ENCODE results near the gene PCP2. TPM values are rescaled to one million over a fixed set of nuclear protein-coding genes. Genes with fewer than 3 reads are reported as not detected.
"Not testable (repeated sequence)": the region's sequence is repeated elsewhere in the genome, so short reads cannot be mapped to it uniquely, and the experiment has no call there.

Gene PCP2
- total RNA-seq, 1 experiment from 2014 or later, result 1.9 TPM

DNA sequence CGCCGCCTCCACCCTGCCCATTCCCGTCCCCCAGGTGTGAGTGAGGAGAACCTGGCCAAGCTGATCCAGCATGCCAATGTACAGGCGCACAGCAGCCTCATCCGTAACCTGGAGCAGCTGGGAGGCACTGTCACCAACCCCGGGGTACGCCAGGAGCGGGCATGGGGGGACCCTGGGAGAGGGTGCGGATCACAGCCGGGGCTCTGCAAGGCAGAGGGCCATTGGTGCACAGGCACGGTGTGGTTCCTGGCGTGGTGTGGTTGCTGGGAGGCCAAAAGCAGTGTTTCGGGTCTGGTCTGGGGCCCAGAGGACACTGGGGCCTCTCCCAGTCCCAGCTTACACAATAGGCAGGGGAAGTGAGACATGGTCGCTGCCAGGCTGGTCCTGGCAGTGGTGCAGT lies 11.6 kb upstream of the PCP2 start:
- no peaks in the 10 kb centered on the region for H3K27me3 Mint-ChIP-seq (ENCODE audit: insufficient read depth, unreplicated experiment)
- no peak overlapping the region for H3K27ac Mint-ChIP-seq (ENCODE audit: unreplicated experiment)
- Histone ChIP-seq H3K36me3 (ENCODE audit: control insufficient read depth, insufficient read depth, low read length) (no peaks in the 10 kb centered on the region; the same call in none of the 2 replicates), H3K9me3 (no peaks in the 10 kb centered on the region), H3K4me1 (no peaks in the 10 kb centered on the region), H3K27me3 (replicated peaks; ENCODE audit: control insufficient read depth, insufficient read depth, low read length) (no peaks in the 10 kb centered on the region), H3K4me3 (ENCODE audit: low read depth, low read length) (no peak overlapping the region)
- intact Hi-C loops (cut with micrococcal nuclease; ENCODE audit: unreplicated experiment), result no loop called here
- peaks cover 9% of the 10 kb centered on the region for H3K36me3 Mint-ChIP-seq (ENCODE audit: insufficient read depth, unreplicated experiment)
- BruUV-seq (replicated peaks), result no TSS peak
- TF ChIP-seq, protein P1, sequence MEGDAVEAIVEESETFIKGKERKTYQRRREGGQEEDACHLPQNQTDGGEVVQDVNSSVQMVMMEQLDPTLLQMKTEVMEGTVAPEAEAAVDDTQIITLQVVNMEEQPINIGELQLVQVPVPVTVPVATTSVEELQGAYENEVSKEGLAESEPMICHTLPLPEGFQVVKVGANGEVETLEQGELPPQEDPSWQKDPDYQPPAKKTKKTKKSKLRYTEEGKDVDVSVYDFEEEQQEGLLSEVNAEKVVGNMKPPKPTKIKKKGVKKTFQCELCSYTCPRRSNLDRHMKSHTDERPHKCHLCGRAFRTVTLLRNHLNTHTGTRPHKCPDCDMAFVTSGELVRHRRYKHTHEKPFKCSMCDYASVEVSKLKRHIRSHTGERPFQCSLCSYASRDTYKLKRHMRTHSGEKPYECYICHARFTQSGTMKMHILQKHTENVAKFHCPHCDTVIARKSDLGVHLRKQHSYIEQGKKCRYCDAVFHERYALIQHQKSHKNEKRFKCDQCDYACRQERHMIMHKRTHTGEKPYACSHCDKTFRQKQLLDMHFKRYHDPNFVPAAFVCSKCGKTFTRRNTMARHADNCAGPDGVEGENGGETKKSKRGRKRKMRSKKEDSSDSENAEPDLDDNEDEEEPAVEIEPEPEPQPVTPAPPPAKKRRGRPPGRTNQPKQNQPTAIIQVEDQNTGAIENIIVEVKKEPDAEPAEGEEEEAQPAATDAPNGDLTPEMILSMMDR (IDR thresholded peaks at IDR 0.05; ENCODE audit: insufficient read depth in 1 of 2, low read depth in 1 of 2, low read length in 1 of 2, severe bottlenecking in 1 of 2, unreplicated experiment in 1 of 2), result no peak
- no peak for DNase-seq
- POLR2A ChIA-PET, result no interaction called here
- peaks cover 2% of the 10 kb centered on the region for H3K9me3 Mint-ChIP-seq (ENCODE audit: unreplicated experiment)
- H3K4me1 Mint-ChIP-seq (ENCODE audit: low read depth, unreplicated experiment), result no peaks in the 10 kb centered on the region
- no peak overlapping the region for H3K4me3 Mint-ChIP-seq (ENCODE audit: unreplicated experiment)
- CTCF ChIA-PET, result interaction anchor here (0.9 kb wide), 1 partner anchor 36 kb away, joined by 5 read pairs; the partner anchor contains the start of gene TRAPPC5

DNA sequence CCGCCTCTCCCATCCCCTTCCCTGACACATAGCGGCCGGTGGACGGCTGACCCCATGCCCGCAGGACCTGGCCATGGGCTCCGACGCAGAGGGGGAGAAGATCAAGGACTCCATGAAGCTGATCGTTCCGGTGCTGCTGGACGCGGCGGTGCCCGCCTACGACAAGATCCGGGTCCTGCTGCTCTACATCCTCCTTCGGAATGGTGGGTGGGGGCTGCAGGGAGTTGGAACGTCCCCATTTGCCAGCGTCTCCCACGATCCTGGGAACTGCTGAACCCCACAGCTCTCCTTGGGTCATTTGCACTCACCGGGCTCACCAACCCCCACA lies 11.0 kb upstream of the PCP2 start:
- Histone ChIP-seq H3K4me1 (no peaks in the 10 kb centered on the region), H3K27me3 (replicated peaks; ENCODE audit: control insufficient read depth, insufficient read depth, low read length) (no peaks in the 10 kb centered on the region), H3K9me3 (no peaks in the 10 kb centered on the region), H3K36me3 (ENCODE audit: control insufficient read depth, insufficient read depth, low read length) (peaks cover 2% of the 10 kb centered on the region), H3K4me3 (ENCODE audit: low read depth, low read length) (no peak overlapping the region)
- no peaks in the 10 kb centered on the region for H3K4me1 Mint-ChIP-seq (ENCODE audit: low read depth, unreplicated experiment)
- no peak overlapping the region for H3K4me3 Mint-ChIP-seq (ENCODE audit: unreplicated experiment)
- H3K27me3 Mint-ChIP-seq (ENCODE audit: insufficient read depth, unreplicated experiment), result no peaks in the 10 kb centered on the region
- peaks cover 9% of the 10 kb centered on the region for H3K9me3 Mint-ChIP-seq (ENCODE audit: unreplicated experiment)
- H3K27ac Mint-ChIP-seq (ENCODE audit: unreplicated experiment), result no peak overlapping the region
- CTCF ChIA-PET, result interaction anchor here (0.9 kb wide), 1 partner anchor 36 kb away, joined by 5 read pairs; the partner anchor contains the start of gene TRAPPC5
- POLR2A ChIA-PET, result no interaction called here
- TF ChIP-seq, protein P1 (IDR thresholded peaks at IDR 0.05; ENCODE audit: insufficient read depth in 1 of 2, low read depth in 1 of 2, low read length in 1 of 2, severe bottlenecking in 1 of 2, unreplicated experiment in 1 of 2), result no peak
- intact Hi-C loops (cut with micrococcal nuclease; ENCODE audit: unreplicated experiment), result no loop called here
- DNase-seq, result no peak
- H3K36me3 Mint-ChIP-seq (ENCODE audit: insufficient read depth, unreplicated experiment), result peaks cover 10% of the 10 kb centered on the region
- no TSS peak for BruUV-seq (replicated peaks)

DNA sequence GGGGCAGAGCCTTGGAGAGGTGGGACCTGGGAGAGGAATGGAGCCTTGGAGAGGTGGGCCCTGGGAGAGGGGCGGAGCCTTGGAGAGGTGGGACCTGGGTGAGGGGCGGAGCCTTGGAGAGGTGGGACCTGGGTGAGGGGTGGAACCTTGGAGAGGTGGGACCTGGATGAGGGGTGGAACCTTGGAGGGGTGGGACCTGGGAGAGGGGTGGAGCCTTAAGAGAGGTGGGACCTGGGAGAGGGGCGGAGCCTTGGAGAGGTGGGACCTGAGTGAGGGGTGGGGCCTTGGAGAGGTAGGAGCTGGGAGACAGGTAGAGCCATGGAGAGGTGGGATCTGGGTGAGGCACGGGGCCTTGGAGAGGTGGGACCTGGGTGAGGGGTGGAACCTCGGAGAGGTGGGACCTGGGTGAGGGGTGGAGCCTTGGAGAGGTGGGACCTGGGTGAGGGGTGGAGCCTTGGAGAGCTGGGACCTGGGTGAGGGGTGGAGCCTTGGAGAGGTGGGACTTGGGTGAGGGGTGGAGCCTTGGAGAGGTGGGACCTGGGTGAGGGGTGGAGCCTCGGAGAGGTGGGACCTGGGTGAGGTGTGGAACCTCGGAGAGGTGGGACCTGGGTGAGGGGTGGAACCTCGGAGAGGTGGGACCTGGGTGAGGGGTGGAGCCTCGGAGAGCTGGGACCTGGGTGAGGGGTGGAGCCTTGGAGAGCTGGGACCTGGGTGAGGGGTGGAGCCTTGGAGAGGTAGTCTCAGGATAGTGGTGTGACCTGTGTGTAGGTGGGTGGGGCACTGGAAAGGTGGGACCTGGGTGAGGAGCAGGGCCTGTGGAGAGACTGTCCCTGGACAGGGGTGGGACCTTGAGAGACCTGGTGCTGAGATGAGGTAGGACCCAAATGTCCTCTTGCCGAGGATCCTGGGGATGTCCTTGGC lies 10.4 kb upstream of the PCP2 start:
- H3K4me3 ChIP-seq (ENCODE audit: low read depth, low read length); BruUV-seq (replicated peaks); H3K9me3 Mint-ChIP-seq (ENCODE audit: unreplicated experiment); H3K9me3 ChIP-seq; H3K4me1 Mint-ChIP-seq (ENCODE audit: low read depth, unreplicated experiment); intact Hi-C loops (cut with micrococcal nuclease; ENCODE audit: unreplicated experiment); H3K27me3 ChIP-seq (replicated peaks; ENCODE audit: control insufficient read depth, insufficient read depth, low read length); H3K27me3 Mint-ChIP-seq (ENCODE audit: insufficient read depth, unreplicated experiment); H3K36me3 ChIP-seq (ENCODE audit: control insufficient read depth, insufficient read depth, low read length); H3K4me1 ChIP-seq; H3K4me3 Mint-ChIP-seq (ENCODE audit: unreplicated experiment): not testable (repeated sequence)
- DNase-seq, result peak; percentile 28 to 71
- ChIA-PET CTCF (interaction anchor here (0.9 kb wide), 1 partner anchor 37 kb away, joined by 5 read pairs; the partner anchor contains the start of gene TRAPPC5), POLR2A (interaction anchor here (0.7 kb wide), 1 partner anchor 10 kb away, joined by 9 read pairs; no protein-coding TSS in a partner anchor)
- peaks cover 13% of the 10 kb centered on the region for H3K36me3 Mint-ChIP-seq (ENCODE audit: insufficient read depth, unreplicated experiment)
- peak overlapping the region; percentile 57 for H3K27ac Mint-ChIP-seq (ENCODE audit: unreplicated experiment)

Data from Caco-2 (cell line).